IPS-18c (cell line): ENCODE data around the gene LRRC15.

Experiments
- H3K4me3 ChIP-seq: 2 replicates; pipeline ENCODE4 v1.7.0; 2013; ENCODE audit warnings: low read depth, mild to moderate bottlenecking, low read length, moderate library complexity; ENCODE audit not compliant: insufficient read depth
- H3K9me3 ChIP-seq: one replicate; pipeline ENCODE4 v1.6.1; 2013; ENCODE audit warnings: mild to moderate bottlenecking, low read length, moderate library complexity; ENCODE audit not compliant: control insufficient read depth, insufficient read depth

LRRC15 gene

DNA sequence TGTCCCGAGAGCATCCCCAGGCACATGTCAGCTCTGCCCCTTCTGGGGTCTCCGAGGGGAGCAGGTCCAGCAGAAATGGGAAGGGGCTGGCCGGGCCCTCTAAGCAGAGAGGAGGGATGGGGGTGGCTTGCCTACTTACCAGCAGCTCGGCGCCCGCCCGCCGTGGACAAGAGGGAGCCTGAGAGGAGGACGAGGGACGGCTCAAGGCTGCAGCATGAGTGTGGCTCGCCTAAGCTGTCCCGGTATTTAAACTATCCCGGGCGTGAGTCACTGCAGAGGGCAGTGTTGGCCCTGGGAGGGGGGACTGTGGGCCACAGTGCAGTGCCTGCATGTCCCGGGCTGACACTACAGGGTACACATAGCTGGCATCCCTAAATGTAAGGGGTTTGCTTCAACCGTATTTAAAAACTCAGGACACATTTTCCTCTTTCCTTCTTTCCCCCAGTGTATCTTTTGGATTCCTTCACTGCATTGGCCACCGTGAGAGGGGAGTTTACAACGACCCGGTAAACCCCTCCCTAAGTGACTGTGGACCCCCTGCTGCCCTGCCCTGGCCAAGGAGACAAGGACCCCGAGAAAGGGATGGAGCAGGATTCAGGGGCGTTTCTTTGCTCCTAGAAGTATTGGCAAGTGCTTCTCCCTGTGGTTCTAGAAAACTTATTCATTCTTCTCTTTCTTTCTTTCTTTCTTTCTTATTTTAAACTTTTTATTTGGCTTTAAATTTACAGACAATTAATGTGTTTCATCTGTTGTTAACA, at the start of gene LRRC15:
LRRC15 (minus strand) TSS at position 222 of the 758 bp plus-strand sequence. CDS start 8,700 bp downstream, outside the sequence.
- Histone ChIP-seq H3K9me3 (peaks cover under 1% of the 10 kb centered on the region), H3K4me3 (no peak within 1 kb of the TSS)

GRCh38 chr3:194418671-194419070, 49.1 kb upstream of the LRRC15 start:
- H3K9me3 ChIP-seq, result no peaks in the 10 kb centered on the region
- no peak overlapping the region for H3K4me3 ChIP-seq

- Histone ChIP-seq H3K9me3 (no peaks in the 10 kb centered on the region), H3K4me3 (no peak overlapping the region)
Measured at GRCh38 chr3:194407423-194407822, 37.9 kb upstream of the LRRC15 start.

GRCh38 chr3:194405766-194406165, 36.2 kb upstream of the LRRC15 start:
- Histone ChIP-seq H3K9me3 (no peaks in the 10 kb centered on the region), H3K4me3 (no peak overlapping the region)

DNA sequence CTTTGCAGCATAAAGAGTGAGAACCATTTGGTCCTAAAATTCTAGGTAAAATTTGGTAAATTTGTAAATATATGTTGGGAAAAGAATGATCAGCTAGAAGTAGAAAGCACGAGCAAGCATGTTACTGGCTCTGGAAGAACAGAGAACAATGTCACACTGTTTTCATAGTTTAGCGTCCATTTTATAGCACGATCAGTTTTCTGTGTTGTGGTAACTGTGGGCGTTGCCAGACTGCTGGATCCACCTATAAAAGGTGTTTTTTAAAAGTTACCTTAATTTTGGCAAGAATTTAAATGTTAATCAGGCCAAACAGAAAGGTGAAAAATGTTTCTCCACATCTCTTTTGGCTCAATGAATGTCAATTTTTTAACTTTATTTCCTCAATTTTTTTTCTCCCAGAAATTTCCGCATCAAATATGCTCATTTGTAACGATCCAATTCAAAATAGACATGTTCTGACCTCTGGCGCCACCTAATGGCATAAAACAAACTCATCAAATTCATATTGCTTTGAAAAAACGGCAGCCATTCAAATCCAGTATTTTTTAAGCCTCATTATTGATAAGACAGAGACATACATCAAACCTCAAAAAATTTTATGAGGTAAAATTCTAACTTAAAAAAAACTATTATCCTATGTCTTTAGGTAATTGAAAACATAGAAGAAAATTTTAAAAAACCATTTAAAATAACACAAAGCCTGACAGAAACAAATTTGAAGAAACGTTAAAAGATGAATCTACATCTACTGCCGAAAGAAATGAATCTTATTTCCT, 35.0 kb upstream of the LRRC15 start:
- H3K4me3 ChIP-seq, result no peak overlapping the region
- no peaks in the 10 kb centered on the region for H3K9me3 ChIP-seq

DNA sequence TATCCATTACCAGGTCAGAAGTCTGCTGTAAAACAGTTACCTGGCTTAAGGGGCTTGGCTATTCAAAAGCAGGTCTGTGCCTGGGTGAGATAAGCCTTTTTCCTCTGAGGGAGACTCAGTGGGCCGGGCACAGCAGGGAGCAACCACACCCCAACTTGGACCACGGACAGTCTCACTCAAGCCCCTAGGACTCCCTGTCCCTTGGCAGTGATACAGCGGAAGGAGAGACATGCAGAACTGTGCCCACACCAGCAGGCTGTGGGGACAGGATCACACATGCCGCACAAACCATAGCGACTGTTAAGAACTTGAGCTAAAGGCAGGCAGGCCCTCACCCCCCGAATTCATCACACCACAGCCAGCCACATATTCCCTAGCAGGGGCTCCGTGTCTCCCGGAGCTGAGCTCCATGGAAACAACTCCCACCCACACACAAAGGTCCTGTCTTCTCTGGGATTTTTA, 32.4 kb upstream of the LRRC15 start:
- Histone ChIP-seq H3K4me3 (no peak overlapping the region), H3K9me3 (no peaks in the 10 kb centered on the region)

DNA sequence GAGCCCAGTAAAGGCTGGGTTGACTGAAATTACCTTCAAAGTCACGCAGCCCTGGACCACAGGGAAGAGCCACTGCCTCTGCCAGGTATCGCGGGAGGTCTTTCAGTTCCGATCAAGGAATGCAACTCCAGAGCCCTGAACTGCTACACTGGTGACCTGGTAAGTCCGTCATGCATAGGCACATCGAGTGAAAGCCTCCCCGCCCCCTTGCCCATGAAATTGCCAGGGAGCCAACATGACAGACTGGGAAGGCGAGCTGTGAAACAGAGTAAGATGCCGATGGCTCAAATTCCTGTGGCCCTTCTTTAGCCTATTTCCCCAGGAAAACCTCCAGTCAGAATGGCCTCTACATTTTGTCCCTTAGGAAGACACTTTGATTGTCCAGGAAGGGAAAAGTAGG, 31.8 kb upstream of the LRRC15 start:
- Histone ChIP-seq H3K9me3 (no peaks in the 10 kb centered on the region), H3K4me3 (no peak overlapping the region)

- H3K9me3 ChIP-seq, result no peaks in the 10 kb centered on the region
- no peak overlapping the region for H3K4me3 ChIP-seq
Measured at GRCh38 chr3:194399874-194400411, 30.4 kb upstream of the LRRC15 start.

DNA sequence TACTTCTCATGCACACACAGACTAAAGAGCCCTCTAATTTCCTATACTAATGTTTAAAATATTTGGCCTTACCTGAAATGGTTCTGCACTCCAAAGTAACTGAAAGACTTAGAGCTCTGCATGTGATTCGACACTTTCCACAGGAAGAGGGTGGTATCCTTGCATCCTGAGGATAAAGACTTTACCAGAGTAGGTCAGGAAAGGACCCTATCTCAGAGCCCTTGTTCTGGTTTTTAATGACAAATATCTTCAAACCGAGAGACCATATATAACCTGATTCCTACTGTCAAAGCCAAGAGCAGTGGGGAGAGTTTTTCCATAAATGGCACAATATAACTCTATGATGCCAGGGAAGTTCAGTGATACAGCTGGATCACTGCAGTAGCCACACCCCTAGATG, 29.6 kb upstream of the LRRC15 start, which contains the start of gene GP5:
GP5 (minus strand) TSS at position 101 of the 400 bp plus-strand sequence. CDS start 984 bp downstream, outside the sequence.
- H3K9me3 ChIP-seq, result no peaks in the 10 kb centered on the region
- no peak within 1 kb of the TSS for H3K4me3 ChIP-seq

DNA sequence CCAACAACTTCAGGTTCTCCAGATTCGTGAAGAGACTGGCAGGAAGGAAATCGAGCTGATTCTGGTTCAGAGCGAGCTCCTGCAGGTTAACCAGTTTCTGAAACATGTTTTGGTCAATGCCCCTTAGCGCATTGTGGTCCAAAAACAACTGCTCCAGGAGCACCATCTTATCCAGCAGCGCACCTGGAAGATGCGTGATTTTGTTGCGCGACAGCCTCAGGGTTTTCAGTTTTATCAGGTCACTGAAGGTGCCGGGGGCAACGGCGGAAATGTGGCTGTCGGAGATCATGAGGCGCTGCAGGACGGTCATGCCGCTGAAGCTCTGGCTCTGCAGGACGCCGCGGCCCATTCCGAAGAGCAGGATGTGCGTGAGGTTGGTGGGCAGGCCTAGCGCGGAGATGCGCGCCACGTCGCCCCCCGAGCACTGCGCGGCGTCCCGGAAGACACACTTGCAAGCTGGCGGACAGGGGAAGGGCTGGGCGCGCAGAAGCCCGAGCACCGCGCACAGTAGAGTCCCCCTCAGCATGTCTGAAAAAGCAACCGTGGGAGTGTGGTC, 28.3 kb upstream of the LRRC15 start:
- H3K9me3 ChIP-seq, result no peaks in the 10 kb centered on the region
- no peak overlapping the region for H3K4me3 ChIP-seq

- H3K9me3 ChIP-seq, result no peaks in the 10 kb centered on the region
- H3K4me3 ChIP-seq, result no peak overlapping the region
Measured at GRCh38 chr3:194396859-194397756, 27.6 kb upstream of the LRRC15 start.

DNA sequence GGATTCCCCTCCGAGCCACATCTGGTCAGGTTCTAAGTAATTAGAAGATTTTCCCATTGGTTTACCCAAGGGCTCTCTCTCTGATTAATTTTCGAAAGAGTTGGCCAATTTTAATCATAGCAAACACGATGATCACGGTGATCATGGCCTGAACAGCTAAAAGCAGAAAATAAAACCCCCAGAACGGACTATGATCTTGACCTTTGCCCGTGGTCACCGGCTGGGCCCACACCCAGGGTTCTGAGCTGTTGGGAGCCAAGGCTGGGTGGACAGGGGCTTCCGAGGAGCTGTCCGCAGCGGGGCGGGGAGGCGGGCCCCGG, 27.0 kb upstream of the LRRC15 start:
- H3K4me3 ChIP-seq, result no peak overlapping the region

DNA sequence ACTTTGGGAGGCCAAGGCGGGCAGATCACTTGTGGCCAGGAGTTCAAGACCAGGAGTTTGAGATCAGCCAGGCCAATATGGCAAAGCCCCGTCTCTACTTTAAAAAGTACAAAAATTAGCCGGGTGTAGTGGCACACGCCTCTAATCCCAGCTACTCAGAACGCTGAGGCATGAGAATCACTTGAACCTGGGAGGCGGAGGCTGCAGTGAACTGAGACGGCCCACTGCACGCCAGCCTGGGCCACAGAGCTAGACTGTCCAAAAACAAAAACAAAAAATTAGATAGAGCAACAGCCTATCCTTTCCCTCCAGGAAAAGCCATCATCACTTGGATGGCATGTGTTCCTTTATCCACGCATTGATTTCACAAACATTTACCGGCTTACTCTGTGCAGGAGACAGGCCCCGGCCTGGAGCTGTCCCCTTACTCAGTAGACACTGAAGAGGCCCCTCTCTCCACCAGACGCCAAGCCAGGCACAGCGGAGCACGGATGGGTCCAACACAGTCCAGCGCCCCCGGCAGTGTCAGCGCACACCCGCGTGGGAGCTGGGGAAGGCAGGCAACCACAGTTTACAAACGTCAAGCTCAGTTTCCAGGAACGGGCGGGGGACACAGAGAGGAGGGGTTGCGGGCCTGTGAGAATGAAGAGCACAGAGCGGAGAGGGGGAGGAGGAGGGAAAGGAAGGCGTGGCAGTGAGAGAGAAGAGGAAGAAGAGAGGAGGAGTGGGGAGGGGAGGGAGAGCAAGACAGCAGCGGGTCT, 26.4 kb upstream of the LRRC15 start:
- Histone ChIP-seq H3K4me3 (no peak overlapping the region; the same call in 1 of the 2 replicates), H3K9me3 (no peaks in the 10 kb centered on the region)

More for the DNA sequence above, 27.0 kb upstream of the LRRC15 start:
- H3K9me3 ChIP-seq, result no peaks in the 10 kb centered on the region

DNA sequence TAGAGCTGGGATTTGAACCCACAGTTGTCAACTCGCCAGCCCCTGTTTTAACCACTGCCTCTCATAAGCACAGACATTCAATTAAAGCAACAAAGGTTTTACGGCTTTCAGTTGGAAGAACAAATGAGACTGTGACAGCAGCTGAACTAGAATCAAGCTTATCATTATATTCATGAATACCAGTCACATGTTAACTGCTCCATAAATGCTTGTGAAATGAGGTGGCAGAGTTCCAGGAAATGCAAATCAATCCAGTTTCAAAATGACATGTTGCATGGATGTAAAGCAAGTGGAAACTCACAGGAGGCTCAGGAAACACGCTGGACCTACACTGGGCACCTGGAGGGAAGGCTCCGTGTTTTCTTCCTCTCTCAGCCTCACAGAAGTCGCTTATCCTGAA, 25.7 kb upstream of the LRRC15 start:
- no peaks in the 10 kb centered on the region for H3K9me3 ChIP-seq

GRCh38 chr3:194392576-194392975, 23.0 kb upstream of the LRRC15 start:
- Histone ChIP-seq H3K4me3 (no peak overlapping the region), H3K9me3 (no peaks in the 10 kb centered on the region)

More for the DNA sequence above, 25.7 kb upstream of the LRRC15 start:
- no peak overlapping the region for H3K4me3 ChIP-seq

DNA sequence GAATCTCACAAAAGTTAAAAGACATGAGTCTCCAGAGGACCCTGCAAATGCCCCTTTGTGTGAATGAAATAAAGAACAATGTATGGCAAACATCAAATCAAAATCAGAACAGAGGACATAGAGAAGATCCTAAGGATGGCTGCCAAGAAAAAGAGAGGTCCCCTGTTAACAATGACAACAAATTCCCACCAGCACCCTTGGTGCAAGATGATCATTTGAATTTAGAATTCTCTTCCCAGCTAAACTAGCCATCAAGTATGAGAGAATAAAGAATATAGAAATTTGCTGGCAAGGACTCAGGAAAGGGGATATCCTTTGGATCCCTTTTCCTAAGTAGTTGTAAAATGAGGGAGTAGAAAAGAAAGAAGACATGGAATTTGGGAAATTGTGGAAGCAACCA, 21.3 kb upstream of the LRRC15 start:
- H3K4me3 ChIP-seq, result no peak overlapping the region
- no peaks in the 10 kb centered on the region for H3K9me3 ChIP-seq
